HepG2 (cell line): ENCODE data around the gene AP5Z1. TPM values are rescaled to one million over a fixed set of nuclear protein-coding genes. Genes with fewer than 3 reads are reported as not detected.

ENCODE experiments used
- ATAC-seq: fragments of 200-7000 bp; cut with Tn5 transposase; 3 replicates; pipeline ENCODE4 v1.9.1; 2020; ENCODE audit warnings: mild to moderate bottlenecking, moderate library complexity
- BruUV-seq: library from RNA; stranded (reverse); fragments of 400-500 nt; replicated peaks from 2 replicates; lab custom pipeline; 2021; lab: Mats Ljungman, UMichigan
- CTCF ChIA-PET: fragments of 300-600 bp; formaldehyde crosslinking; extraction: SDS; loops from one replicate; lab custom pipeline; 2021; ENCODE audit warnings: low total read pairs, inconsistent platforms, low intra/inter-chr PET ratio; lab: Yijun Ruan, JAX
- POLR2A ChIA-PET: fragments of 350-600 bp; sonication (Branson Sonifier 250); formaldehyde crosslinking; loops from one replicate; lab custom pipeline; 2020; ENCODE audit warnings: antibody characterized with exemption, inconsistent platforms; lab: Yijun Ruan, JAX
- DNase-seq: peaks from one replicate; pipeline ENCODE4 v3.0.0-alpha.2; 2015; ENCODE audit warnings: low spot score
- FAIRE-seq: peaks from 3 replicates; lab custom pipeline; 2011; peaks lifted over from hg19 to GRCh38; lab: Jason Lieb, UNC
- H2AFZ ChIP-seq: one replicate; pipeline ENCODE4 v1.6.1; 2011; ENCODE audit warnings: low read length, inconsistent platforms
- H3K27ac ChIP-seq: fragments of 300-600 bp; 3 replicates; pipeline ENCODE4 v1.8.0; 2011; ENCODE audit warnings: mixed run types, mild to moderate bottlenecking, mixed read lengths, low read length, inconsistent platforms; ENCODE audit not compliant: insufficient read depth; ENCODE audit errors: extremely low read length
- H3K27me3 ChIP-seq, 2 experiments: fragments of 200-600 bp in 1 of 2; 2 replicates in 1 of 2; 3 replicates in 1 of 2; pipeline versions ENCODE4 v1.6.0 to v1.8.0; 2011; ENCODE audit warnings: low read length in 2 of 2, mild to moderate bottlenecking in 2 of 2, moderate library complexity in 2 of 2, inconsistent platforms in 1 of 2; ENCODE audit not compliant: insufficient read depth in 2 of 2, control insufficient read depth in 1 of 2
- H3K36me3 ChIP-seq, 2 experiments: fragments of 200-600 bp in 1 of 2; replicated peaks in 1 of 2; 2 replicates in 1 of 2; 3 replicates in 1 of 2; pipeline versions ENCODE4 v1.5.1 to v1.8.0; 2011; ENCODE audit warnings: low read length in 2 of 2, inconsistent platforms in 1 of 2; ENCODE audit not compliant: insufficient read depth in 2 of 2, control insufficient read depth in 1 of 2
- H3K4me1 ChIP-seq: 2 replicates; pipeline ENCODE4 v1.5.1; 2012; ENCODE audit warnings: low read length, inconsistent platforms; ENCODE audit not compliant: insufficient read depth
- H3K4me2 ChIP-seq: 2 replicates; pipeline ENCODE4 v1.6.0; 2011; ENCODE audit warnings: low read depth, low read length, inconsistent platforms
- H3K4me3 ChIP-seq, 3 experiments: fragments of 200-600 bp in 1 of 3; sonication (generic), shearing (Covaris generic) in 1 of 3; replicated peaks in 1 of 3; 2 replicates each; pipeline ENCODE4 v1.5.1; 2011 to 2016; ENCODE audit warnings: low read length in 3 of 3, inconsistent platforms in 2 of 3, low read depth in 2 of 3, mild to moderate bottlenecking in 2 of 3, control low read depth in 1 of 3, mixed read lengths in 1 of 3; ENCODE audit not compliant: insufficient read depth in 1 of 3
- H3K79me2 ChIP-seq: one replicate; pipeline ENCODE4 v1.6.1; 2011; ENCODE audit warnings: low read length, inconsistent platforms; ENCODE audit not compliant: insufficient read depth
- H3K9ac ChIP-seq: 2 replicates; pipeline ENCODE4 v1.6.0; 2011; ENCODE audit warnings: mild to moderate bottlenecking, low read depth, low read length, inconsistent platforms; ENCODE audit not compliant: insufficient read depth
- H3K9me3 ChIP-seq: 2 replicates; pipeline ENCODE4 v1.5.1; 2012; ENCODE audit warnings: mild to moderate bottlenecking, low read length
- H4K20me1 ChIP-seq: 2 replicates; pipeline ENCODE4 v1.6.0; 2011; ENCODE audit warnings: inconsistent platforms, mild to moderate bottlenecking, low read length, moderate library complexity; ENCODE audit not compliant: insufficient read depth
- IRF2 ChIP-seq: IDR thresholded peaks from 2 replicates; pipeline ENCODE4 v1.6.1; 2018; ENCODE audit warnings: missing genetic modification reagents, missing compliant biosample characterization
- RBFOX2 ChIP-seq: fragments of 200-400 bp; formaldehyde crosslinking; IDR thresholded peaks from 2 replicates; pipeline ENCODE4 v1.6.1; 2017; ENCODE audit warnings: low read depth, mild to moderate bottlenecking, low read length
- SMAD3 ChIP-seq: sonication (generic); formaldehyde crosslinking; IDR thresholded peaks from 2 replicates; pipeline ENCODE4 v1.4.0; 2020; ENCODE audit warnings: missing genetic modification reagents
- TCF12 ChIP-seq, 2 experiments: fragments of 450-650 bp in 1 of 2; sonication (generic) in 1 of 2; formaldehyde crosslinking in 1 of 2; IDR thresholded peaks; 2 replicates each; pipeline versions ENCODE4 v1.6.1 to v1.8.0; 2017 to 2022; ENCODE audit warnings: antibody characterized with exemption in 1 of 2, mild to moderate bottlenecking in 1 of 2, missing genetic modification reagents in 1 of 2, moderate library complexity in 1 of 2
- ZNF124 ChIP-seq: sonication (generic); formaldehyde crosslinking; IDR thresholded peaks from 2 replicates; pipeline ENCODE4 v1.4.0; 2020; ENCODE audit warnings: missing genetic modification reagents
- ZNF746 ChIP-seq: sonication (generic); formaldehyde crosslinking; IDR thresholded peaks from 2 replicates; pipeline ENCODE4 v1.8.0; 2022; ENCODE audit warnings: mild to moderate bottlenecking, missing genetic modification reagents
- ZNF749 ChIP-seq: sonication (generic); formaldehyde crosslinking; IDR thresholded peaks from 2 replicates; pipeline ENCODE4 v1.8.0; 2022; ENCODE audit warnings: mild to moderate bottlenecking, missing genetic modification reagents, moderate library complexity, borderline replicate concordance
- ZNF773 ChIP-seq: sonication (generic); formaldehyde crosslinking; IDR thresholded peaks from 2 replicates; pipeline ENCODE4 v1.4.0; 2020; ENCODE audit warnings: missing genetic modification reagents, borderline replicate concordance
- ZSCAN20 ChIP-seq: sonication (generic); formaldehyde crosslinking; IDR thresholded peaks from 2 replicates; pipeline ENCODE4 v1.4.0; 2020; ENCODE audit warnings: missing genetic modification reagents, mild to moderate bottlenecking, borderline replicate concordance
- WGBS: methylation state at CpG from one replicate; pipeline ENCODE4 v1.1.6; 2017; ENCODE audit warnings: low lambda C conversion rate; 5-methylcytosine and 5-hydroxymethylcytosine counted together
- in situ Hi-C: cut with HindIII; loops from 2 replicates; pipeline ENCODE4 v1.10.0; 2017; ENCODE audit warnings: low pct_unique_long_range_greater_than_20kb; ENCODE audit not compliant: extremely low pct_ligation_motif_present
- intact Hi-C: fragments of 100-400 bp; cut with micrococcal nuclease; formaldehyde crosslinking; loops from one replicate; pipeline ENCODE4 v1.10.0; 2022; ENCODE audit not compliant: unreplicated experiment
- polyA plus RNA-seq, 8 experiments: library from polyadenylated mRNA; depleted of rRNA in 3 of 8; stranded (reverse) in 7 of 8; unstranded in 1 of 8; fragments of >200 nt; fragmentation: Illumina TruSeq in 4 of 8; extraction: Trizol in 4 of 8; gene quantifications; 2 replicates each; pipeline versions ENCODE4 v1.2.1 to v1.2.3, GENCODE V29; 2011 to 2016; ENCODE audit warnings: low read depth in 4 of 8, missing spikeins in 1 of 8, mixed read lengths in 1 of 8; ENCODE audit not compliant: insufficient read depth in 1 of 8
- total RNA-seq, 5 experiments: library from RNA; depleted of rRNA; stranded (reverse); fragments of >200 nt; fragmentation: Illumina TruSeq; extraction: Trizol; gene quantifications; 2 replicates each; pipeline ENCODE4 v1.2.3, GENCODE V29; 2016; ENCODE audit warnings: low read depth in 1 of 5

Gene AP5Z1
- total and polyA plus RNA-seq, 2 of the 13 experiments (the other 11 are each of a cell fraction or from before 2014, with no cell fraction given), result 9.3 to 15.1 TPM

DNA sequence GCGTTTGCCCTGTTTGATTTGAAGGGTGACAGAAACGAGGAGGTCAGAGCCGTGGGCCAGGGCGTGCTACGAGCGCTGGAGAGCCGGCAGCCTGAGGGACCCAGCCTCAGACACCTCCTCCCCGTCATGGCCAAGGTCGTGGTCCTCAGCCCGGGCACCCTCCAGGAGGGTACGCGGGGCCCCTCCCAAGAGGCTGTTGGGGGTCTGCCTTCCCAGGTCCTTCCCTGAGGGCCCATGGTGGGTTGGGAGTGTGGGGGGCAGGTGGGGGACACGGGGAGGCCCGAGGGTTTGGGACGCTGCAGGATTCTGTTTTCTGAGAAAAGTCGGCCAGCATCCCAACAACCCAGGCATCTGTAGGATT, 7.8 kb downstream of the AP5Z1 start (continued):
- TF ChIP-seq ZSCAN20 (CRISPR knock-in tag) (no peak), ZNF746 (CRISPR knock-in tag) (no peak), ZNF124 (CRISPR knock-in tag) (no peak), ZNF749 (CRISPR knock-in tag) (no peak), SMAD3 (CRISPR knock-in tag) (no peak), ZNF773 (CRISPR knock-in tag) (no peak), TCF12 (IDR thresholded peaks at IDR 0.05) (no peak), TCF12 (CRISPR knock-in tag; IDR thresholded peaks at IDR 0.05) (no peak)

DNA sequence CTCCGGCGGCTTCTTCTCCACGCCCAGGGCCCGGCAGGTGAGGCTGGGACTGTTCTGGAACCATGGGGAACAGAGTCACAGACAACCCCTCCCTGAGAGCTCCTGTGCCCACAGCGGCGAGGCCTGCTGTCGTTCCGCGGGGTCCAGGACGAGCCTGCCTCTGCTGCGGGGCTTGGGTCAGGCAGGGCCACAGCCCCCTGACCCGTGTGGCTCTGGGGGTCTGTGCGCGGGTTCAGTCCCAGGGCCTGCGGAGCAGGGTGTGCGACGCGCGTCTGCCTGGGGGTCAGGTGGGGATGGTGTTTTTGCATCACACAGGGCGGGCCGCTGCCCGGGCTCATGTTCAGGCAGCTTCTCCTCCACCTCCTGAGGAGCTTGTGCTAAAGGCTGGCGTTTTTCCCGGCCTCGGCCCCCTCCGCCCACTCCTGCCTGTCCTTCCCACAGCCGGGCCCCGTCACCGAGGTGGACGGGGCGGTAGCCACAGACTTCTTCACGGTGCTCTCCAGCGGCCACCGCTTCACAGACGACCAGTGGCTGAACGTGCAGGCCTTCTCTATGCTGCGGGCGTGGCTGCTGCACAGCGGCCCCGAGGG, 8.4 kb downstream of the AP5Z1 start:
- no TSS peak for BruUV-seq
- Histone ChIP-seq H3K27ac (no peak overlapping the region), H3K36me3 (peaks cover 21 to 40% of the 10 kb centered on the region in 2 experiments; a peak in 4 of 5 replicates), H3K4me3 (no peak overlapping the region), H3K79me2 (no peaks in the 10 kb centered on the region), H3K9ac (no peak overlapping the region), H3K27me3 (no peaks in the 10 kb centered on the region), H4K20me1 (no peaks in the 10 kb centered on the region), H3K9me3 (no peaks in the 10 kb centered on the region), H3K4me1 (no peaks in the 10 kb centered on the region), H2AFZ (no peak overlapping the region), H3K4me2 (no peak overlapping the region)
- ATAC-seq, result no peak
- CTCF ChIA-PET, result no interaction called here
- intact Hi-C loops, result no loop called here
- WGBS, result 97% methylated on average over 23 of the region's 40 CpGs
- in situ Hi-C loops, result no loop called here
- FAIRE-seq, result no peak
- POLR2A ChIA-PET, result interaction anchor here (2.0 kb wide), 1 partner anchor 8 kb away, joined by 8 read pairs; the partner anchor contains the start of gene AP5Z1
- DNase-seq, result no peak
- TF ChIP-seq IRF2 (CRISPR knock-in tag), result no peak
- peak; percentile 54 for TF ChIP-seq RBFOX2
